T follicular helper cell (primary cell): ENCODE measurements around the gene KCND3.
"Not testable (repeated sequence)": the region's sequence is repeated elsewhere in the genome, so short reads cannot be mapped to it uniquely, and the experiment has no call there.

Source experiments
- DNase-seq: peaks from one replicate; pipeline ENCODE4 v3.0.0-alpha.2; 2020; ENCODE audit warnings: low read depth

Gene KCND3

DNA sequence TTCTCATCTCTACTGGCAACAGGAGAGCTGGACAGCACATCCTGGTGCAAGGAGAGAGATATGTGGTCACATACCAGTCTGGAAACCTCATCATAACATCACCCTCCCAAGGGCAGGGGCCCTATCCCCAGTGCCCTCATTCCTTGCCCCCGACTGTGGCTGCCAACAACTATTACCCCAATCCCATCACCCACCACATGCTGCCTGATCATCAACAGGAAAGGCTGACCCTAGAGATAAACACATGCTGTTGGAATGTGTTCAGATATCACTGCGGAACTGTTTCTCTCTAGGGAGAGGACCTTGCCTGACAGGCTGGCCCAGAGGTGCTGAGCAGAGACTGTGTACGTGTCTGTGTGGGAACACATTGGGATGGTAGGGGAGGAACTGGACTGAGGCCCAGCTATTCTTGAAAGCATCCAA, 245.8 kb downstream of the KCND3 start:
- DNase-seq = no peak

DNA sequence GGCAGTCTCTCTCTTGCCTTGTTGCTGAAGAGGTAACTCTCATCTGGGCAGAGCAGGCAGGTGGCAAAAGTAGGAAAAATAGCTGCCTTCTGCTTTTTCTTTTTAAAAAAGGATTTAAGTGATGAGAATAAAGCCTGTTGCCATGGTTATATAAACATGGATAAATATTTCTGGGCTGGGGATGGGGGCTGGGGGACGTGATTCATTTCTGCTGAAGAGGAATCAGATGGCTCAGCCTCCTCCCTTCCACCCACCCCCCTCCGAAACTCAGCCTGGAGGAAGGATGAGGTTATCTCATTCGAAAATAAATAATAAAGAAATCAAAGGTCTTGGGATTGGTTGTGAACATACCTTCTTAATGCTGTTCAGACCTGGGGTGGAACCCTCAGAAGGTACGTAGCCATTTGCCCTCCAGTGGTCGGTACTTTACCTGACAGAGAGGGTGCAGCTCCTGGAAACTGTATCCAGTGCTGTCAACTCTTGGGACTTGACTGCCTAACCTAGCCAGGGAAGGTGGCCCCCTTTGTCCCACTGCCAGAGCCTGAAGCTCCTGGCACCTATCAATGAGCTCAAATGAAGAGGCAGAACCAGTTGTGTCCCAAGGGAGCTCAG, 246.4 kb downstream of the KCND3 start:
- no peak for DNase-seq

DNA sequence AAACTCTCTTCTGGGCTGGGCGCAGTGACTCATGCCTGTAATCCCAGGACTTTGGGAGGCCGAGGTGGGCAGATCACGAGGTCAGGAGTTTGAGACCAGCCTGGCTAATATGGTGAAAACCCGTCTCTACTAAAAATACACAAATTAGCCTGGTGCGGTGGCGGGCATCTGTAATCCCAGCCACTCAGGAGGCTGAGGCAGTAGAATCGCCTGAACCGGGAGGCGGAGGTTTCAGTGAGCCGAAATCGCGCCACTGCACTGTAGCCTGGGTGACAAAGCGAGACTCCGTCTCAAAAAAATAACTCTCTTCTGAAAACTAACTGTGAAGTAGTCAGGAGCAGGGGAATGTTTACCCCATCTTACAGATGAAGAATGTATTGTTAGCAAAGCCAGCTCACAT, 247.2 kb downstream of the KCND3 start:
- not testable (repeated sequence) for DNase-seq

DNA sequence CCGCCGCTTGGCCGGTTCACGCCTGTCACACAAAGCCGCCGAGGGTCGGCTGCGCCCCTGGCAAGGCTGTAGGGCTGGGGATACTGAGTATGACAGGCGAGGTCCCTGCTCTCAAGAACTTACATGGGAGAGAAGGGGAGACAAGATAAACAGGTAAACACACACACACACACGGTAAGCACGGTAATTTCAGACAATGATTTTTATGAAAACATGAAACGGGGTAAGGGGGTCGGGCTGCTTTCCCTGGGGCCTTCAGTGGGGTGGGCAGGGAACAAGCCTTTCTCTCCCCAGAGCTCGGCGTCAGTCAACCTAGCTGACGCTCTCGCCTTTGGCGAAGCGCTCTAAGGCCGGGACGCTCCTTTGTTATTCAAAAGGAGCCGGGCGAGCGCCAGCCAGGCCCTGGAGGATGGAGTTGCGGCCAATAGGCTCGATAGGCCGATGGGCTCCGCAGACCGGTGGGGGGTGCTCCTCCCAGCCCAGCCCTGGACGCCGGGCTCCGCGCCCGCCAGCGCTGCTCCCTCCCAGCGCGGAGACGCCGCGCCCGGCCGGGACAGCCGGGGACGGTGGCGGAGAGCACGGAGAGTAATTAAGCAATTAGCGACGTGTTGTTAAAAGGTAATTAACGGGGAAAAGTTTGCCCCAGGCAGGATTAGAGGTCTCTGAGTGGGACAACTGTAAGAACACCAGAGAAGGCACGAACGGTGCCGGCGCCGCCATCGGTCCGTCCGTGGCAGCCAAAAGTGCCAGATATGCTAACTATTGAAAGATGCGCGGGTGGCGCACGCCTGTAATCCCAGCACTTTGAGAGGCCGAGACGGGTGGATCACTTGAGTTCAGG, 249.3 kb downstream of the KCND3 start:
- no peak for DNase-seq

DNA sequence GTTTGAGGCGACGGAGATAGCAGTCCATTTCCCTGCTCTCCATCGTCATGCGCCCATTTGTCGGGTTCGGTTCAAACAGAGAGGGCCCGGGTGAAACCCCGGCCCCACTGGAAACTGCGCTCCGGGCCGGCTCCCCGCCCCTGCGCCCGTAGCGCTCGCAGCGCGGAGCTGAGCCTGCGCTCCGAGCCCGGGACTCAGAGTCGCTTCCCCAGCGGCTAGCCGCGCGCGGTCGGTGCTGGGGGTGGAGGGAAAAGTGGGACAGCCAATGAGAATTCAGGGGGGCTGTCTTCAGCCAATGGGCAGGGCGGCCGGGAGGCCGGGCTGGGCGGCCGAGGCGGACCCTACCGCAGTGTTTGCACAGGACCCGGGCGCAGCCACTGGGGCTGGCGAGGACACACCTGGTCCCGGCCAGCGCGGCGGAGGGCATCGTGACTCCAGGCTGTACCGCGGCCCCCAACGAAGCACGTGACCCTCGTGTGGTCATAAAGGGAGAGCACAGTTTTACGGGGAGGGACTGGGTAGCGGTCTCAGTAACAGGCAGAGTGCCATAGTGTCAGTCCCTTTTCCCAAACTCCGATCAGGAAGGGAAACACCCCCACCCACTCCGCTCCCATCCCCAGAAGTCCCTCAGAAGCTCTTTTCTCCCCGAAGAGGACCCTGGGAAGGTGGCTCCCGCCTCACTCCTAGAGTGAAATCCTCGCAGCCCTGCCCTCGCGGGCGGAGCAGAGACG, 250.1 kb downstream of the KCND3 start, which contains the start of gene INKA2:
Gene INKA2 (minus strand): TSS at position 202 of the 731 bp plus-strand sequence. CDS start 153 bp downstream, at position 49.
- DNase-seq = peak; percentile 25

DNA sequence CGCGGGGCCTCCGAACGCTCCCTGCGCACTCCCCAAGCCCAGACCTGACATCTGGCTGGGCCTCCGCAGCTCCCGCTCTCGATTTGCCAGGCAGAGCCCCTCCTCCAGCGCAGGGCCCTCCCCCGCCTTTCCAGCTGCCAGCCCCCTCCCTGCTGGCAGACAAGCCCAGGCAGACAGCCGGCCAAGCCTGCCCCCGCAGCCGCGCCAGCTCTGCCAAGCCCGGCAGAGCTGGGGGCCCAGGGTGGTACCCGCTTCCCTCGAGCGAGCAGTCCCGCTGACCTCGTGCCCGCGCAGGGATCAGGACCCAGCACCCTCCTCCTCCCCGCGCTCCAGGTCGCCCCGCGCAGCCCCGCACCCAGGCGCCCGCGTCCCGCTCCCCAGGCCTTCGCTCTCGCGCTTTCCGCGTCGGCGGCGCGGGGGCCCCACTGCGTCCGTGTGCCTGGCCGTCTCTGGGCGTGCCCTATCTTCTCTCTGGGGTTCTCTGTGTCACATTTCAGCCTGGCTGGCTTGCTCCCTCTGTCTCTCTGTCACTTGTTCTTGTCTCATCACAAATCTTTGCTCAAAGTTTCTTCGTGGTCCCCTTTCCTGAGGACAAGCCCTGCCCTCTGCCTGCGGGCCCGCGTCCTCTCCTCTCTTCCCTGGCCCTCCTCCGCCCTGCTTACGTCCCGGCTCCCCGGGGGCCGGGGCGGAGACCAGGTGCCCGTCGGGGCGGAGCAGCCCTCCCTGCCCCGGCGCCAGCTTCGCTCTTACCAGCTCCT, 250.9 kb downstream of the KCND3 start:
- DNase-seq = peak; percentile 36

DNA sequence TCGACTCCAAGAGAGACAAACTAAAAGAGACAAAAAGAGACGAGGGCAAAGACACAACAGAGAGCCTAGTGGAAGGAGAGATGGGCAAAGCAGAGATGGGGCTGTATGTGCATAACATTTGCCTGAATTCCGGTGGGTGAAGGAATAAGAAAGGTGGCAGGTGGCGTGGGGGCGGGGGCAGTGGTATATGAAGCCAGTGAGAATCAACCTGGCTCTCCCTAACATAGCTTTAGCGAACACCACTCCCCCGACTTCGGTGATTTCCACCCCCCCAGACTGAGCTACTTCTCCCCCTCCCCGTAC, 251.4 kb downstream of the KCND3 start:
- no peak for DNase-seq

DNA sequence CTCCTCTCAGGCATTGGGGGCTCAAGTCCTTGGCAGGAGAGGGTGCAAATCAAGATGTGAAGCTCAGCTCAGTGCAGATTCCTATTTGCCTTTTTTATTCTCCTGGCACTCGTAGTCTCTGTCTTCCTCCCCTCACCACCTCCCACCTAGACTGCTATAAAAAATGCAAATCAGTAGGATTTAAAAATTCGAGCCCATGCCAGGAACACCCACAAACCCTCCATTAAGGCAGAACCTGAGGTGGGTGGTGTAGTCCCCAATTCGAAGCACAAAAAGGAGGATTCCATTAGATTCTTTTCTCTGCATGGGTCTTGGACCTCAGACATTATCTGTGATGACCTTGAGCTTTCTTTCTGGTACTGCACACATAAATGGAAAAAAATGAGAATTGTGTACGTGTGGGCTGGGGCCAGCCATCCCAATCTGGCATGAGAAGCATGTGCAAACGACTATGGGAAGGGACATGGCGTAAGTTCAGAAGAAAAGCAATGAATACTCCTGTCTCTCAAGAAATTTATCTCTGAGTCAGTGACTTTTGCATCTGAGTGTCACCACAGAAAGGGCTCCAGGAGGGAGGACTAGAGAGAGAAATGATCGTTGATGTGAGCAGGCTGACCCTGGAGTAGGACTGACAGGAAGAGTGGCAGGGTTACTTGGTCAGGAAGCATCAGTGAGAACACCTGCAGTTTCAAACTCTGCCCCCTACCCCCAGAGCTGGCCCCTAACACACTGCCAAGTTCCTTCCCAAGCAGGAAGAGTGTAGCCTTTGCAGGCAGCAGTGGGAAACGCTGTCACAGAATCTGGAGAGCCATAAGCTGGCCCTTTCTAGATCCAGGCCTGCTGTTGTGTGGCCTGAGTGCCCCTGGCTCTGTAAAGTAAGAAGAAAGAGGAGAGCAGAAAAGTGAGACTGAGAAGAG, 252.0 kb downstream of the KCND3 start:
- no peak for DNase-seq

DNA sequence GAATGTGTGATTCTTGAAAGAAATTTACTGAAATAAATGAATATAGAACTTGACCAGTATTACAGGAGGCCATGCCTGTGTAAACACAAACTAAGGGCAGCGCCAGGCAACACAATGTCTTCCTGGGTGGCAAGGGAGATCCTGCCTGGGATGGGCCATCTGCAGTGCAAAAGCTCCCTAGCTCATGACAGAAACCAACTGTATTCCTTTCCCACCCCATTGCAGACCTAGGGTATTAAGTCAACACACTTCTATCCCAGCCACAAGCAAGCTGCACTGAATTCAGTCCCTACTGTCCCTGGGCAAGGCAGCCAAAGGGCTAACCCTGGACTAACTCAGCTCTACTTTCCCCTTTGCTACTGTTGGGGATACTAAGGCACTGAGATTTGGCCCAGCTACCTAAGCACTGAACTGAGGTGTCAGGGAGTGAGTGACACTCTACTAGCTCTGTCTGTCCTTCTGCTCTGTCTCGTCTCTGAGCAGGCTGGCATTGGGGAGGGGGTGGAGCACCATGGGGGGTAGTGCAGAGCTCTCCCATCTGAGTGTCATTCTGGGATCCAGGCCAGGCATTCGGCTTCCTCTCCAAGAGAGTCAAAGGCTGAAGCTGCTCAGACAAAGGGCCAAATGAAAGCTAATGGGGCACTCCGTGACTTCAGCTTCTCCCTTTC, 252.8 kb downstream of the KCND3 start:
- DNase-seq = no peak

DNA sequence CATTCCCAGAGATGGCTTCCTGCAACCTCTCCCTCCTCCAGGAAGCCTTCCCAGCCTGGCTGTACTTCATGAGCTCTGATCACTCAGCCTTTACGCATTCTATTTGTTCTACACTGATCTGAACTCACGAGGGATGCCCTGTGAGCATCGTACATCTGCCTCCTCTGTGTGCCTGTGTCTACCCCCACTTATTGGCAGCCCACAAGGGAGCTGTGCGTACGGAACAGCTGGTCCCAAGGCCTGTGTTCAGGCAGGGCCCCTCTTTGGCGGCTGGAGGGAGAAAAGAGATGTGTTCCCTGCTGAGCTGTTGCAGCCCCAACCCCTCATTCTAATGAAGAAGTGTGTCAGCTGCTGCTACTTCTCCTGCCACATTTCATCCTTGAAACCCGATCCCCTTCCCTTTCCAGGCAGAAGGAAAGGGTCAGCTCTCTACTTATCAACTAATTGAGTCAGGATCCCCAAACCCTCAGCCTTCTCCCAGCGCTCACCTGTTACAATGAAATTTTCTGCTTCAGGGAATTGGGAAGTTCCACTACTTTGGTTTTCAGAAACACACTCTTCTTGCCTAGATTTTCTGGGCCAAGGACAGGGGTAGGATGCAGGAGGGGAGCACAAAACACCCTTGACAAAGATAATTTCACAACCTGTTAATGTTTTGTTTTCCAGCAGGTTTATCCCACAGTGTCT, 253.5 kb downstream of the KCND3 start:
- no peak for DNase-seq

DNA sequence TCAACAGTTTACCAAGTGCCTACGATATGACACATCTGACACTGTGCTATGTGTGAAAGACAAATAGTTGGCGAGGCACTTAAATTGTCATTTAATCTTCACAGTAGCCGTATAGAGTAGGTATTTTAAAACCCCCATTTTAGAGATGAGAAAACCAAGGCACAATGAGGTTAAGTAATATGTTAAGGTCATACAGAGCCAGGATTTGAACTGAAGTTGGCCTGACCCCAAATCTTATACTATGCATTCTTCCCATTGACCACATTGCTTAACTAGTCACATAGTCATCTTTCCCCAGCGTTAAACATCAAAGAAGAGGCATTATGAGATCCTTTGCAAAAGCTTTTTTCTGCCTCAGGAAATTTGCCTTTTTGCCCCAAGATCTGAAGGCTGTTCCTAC, 254.1 kb downstream of the KCND3 start:
- no peak for DNase-seq

DNA sequence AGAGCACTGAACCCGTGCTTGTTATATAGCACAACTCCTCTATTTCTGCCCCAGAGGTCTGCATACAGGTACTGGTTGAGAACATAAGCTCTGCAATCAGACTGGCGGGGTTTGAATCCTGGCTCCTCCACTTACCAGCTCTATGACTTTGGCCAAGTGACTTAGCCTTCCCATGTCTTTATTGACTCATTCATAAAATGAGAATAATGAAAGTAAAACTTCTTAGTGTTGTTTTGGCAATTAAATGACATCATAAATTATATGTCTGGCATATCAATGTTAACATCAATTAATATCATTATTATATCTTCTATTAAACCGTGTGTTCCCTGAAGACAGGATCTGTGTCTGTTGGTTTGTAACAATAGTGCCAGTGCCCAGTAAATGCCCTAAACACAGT, 254.6 kb downstream of the KCND3 start:
- no peak for DNase-seq

DNA sequence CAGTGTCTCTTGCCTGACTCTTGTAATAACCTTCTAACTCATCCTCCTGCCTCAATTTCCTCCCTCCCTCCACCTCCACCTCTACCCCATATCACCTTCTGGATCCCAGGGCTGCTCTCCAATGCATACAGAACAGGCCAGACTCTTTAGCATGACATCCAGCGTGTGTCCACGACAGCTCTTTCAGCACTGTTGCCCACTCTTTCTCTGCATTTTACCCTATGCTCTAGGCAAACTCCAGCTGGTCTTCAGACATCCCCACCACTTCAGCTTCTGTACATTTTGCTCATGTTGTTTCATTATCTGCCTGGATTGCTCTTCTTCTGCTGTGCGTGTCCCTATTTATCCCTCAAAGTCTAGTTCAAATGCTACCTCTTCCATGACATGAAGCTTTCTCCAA, 255.0 kb downstream of the KCND3 start:
- DNase-seq = no peak

DNA sequence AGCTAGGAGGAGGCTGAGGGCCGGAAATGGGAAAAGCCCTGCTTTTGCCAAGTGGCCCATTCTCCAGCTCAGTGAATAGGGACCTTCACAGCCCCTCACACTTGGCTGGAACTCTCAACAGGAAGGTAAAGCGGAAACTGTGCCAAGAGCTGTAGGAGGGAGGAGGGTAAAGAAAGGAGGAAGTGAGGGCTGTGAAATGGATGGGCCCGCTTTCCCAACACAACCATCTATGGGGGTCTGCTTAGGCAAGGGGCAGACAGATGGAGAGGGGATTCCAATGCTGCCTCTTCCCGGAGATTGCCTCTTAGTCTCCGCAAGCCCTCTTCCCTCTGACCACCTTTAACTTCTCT, 255.5 kb downstream of the KCND3 start:
- DNase-seq = no peak

DNA sequence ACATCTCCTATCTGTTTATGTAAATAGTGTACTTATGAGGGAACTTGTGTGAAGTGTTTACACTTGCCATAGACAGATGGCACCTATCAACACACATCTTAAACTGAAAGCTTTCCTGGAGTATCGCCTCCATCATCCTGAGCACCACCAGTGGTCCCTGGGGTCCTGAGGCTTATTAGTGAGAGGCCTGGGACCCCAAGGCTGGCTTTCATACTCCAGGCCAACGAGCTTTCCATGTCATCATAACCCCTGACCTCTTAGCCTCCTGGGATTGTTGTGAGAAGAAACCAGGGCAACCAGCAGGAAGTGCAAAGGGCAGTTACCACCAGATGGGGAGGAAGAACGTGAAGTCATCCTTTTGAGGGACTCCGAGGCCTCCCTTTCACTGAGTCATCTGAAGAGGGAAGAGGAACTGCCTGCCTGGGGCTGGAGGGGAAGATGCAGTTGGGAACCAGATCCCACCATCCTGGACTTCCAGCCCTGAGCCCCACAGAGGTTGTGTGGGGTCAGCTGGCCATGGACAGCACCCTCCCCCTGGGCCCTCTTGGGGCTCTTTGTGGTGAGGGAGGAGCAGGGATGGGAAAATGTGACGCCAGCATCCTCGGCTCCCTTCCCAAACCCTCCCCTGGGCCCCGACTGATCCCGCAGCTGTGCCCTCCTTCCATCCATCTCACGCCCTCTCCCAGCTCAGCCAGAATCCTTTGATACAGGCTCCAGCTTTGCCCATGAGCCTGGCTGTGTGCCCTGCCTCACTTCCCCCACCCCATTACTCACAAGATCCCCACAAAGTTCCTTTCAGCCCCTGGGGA, 256.1 kb downstream of the KCND3 start:
- no peak for DNase-seq

DNA sequence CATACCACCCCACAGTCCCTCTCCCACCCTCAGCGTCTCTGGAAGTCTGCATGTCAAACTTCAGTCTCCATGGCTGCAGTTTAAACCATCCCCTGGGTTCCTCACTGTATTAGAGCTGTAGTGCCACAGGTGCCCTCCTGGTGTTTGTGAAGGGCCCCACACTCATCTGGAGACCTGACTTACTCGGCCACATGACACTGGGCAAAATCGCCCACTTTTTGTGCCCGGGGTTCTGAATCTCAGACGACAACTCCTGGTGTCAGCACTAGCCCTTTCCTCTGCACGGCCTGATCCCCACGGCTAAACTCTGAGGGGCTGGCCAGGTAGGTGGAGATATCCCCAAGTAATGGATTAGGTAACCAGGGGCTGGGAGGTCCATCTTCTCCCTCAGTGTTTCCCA, 256.8 kb downstream of the KCND3 start:
- DNase-seq = no peak

DNA sequence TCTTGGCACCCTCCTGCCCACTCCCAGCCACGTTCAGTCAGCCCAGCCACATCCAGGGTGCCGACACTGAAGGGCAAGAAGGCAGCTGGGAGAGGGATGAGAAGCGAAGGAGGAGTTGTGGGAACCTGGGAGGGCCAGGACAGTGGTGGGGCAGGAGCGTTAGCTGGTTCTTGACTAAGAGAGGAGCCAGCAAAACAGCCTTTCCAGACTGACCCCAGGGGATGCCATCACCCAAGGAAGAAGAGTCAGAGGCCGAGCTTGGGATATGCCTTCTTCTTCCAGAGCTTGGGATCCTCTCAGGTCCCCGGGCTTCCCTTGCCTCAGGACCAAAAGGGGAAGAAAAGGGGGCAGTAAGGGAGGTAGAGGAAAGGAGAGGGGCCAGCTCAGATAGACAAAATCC, 257.5 kb downstream of the KCND3 start:
- no peak for DNase-seq

DNA sequence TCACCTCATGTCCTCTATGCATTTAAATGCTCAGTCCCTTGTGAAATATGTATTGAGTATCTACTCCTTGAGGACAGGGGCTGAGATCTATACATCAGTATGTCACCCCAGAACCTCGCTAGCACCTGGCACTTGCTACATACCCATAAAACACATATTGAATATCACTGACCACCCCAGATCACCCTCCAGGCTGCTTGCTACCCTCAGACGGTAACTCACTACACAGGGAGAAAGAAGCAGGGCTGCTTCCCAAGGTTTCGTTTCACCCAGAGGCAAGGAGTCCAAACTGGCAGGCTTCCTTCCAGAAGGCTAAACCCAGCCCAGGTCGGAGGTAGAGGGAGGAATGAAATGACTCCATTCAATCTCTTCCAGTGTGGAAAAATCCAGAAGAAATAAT, 258.8 kb downstream of the KCND3 start:
- DNase-seq = no peak

DNA sequence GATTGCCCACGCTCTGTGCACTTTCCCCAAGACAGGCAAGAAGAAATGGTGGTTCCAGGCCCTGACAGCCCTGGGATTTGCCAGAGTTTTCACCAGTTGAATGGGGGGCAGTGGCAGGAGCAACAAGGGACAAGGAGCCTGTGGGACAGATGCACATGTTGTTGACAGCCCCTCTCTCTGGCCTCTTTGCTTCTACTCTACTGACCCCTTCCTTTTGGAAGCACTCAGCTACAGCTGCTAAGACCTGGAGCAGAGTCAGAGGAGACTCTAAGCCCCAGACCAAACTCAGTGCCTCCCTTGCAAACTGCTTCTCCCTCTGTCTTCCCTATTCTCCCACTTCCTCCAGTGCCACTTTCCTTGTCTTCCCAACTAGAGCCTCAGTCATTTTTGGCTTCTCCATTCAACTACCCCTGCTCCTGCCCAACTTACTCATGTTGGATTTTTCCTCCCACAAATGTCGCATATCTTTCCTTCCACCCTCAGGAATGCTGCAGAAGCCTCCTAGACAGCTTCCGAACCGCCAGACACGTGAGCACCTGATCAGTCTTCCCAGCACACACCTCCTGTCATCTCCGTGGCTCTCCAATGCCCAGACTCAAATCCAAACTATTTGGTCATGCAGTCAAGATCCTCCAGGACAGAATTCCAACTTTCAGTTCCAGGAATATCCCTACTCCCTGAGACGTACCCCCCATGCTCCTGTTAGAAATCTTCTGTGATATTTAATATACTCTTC, 259.4 kb downstream of the KCND3 start:
- DNase-seq = no peak
